HG02840 (cell line): ENCODE data around the gene SELL.
A peak's percentile ranks its signal among the peaks of the same experiment; 100 is the strongest.
"Not testable (repeated sequence)": the region's sequence is repeated elsewhere in the genome, so short reads cannot be mapped to it uniquely, and the experiment has no call there.

Experiments
- ATAC-seq: cut with Tn5 transposase; IDR thresholded peaks from one replicate; pipeline ENCODE4 v1.9.1; 2021; ENCODE audit warnings: mild to moderate bottlenecking, moderate library complexity, moderate number of reproducible peaks; ENCODE audit not compliant: unreplicated experiment, low FRiP score

SELL gene

GRCh38 chr1:169670836-169671235 lies 40.6 kb downstream of the SELL start:
- ATAC-seq: no peak

GRCh38 chr1:169670244-169670643 lies 41.2 kb downstream of the SELL start:
- ATAC-seq: not testable (repeated sequence)

- ATAC-seq: not testable (repeated sequence)
Observed at GRCh38 chr1:169667699-169668596, 43.5 kb downstream of the SELL start.

GRCh38 chr1:169667227-169667639 lies 44.2 kb downstream of the SELL start:
- ATAC-seq: peak; percentile 70

GRCh38 chr1:169662680-169663079 lies 48.7 kb downstream of the SELL start:
- not testable (repeated sequence) for ATAC-seq

- ATAC-seq: not testable (repeated sequence)
Observed at GRCh38 chr1:169661066-169661465, 50.4 kb downstream of the SELL start.

GRCh38 chr1:169658777-169659176 lies 52.6 kb downstream of the SELL start:
- ATAC-seq: not testable (repeated sequence)

GRCh38 chr1:169653873-169654272 lies 57.5 kb downstream of the SELL start:
- ATAC-seq: no peak

GRCh38 chr1:169651035-169651434 lies 60.4 kb downstream of the SELL start:
- ATAC-seq: no peak

- ATAC-seq: no peak
Observed at GRCh38 chr1:169650551-169650950, 60.9 kb downstream of the SELL start.

- ATAC-seq: no peak
Observed at GRCh38 chr1:169648709-169649108, 62.7 kb downstream of the SELL start.

- no peak for ATAC-seq
Observed at GRCh38 chr1:169648187-169648586, 63.2 kb downstream of the SELL start.

- no peak for ATAC-seq
Observed at GRCh38 chr1:169647512-169647911, 63.9 kb downstream of the SELL start.

GRCh38 chr1:169644297-169644696 lies 67.1 kb downstream of the SELL start:
- ATAC-seq: no peak
